ENCODE data around the gene SLCO2A1.

The SLCO2A1 gene

GRCh38 chr3:134060561-134061385 lies 31.0 kb upstream of the SLCO2A1 start:
- no peak for DNase-seq (ENCODE audit: low spot score)

GRCh38 chr3:134059671-134060560 lies 30.2 kb upstream of the SLCO2A1 start:
- no peak for DNase-seq (ENCODE audit: low spot score)

- no peak for DNase-seq (ENCODE audit: low spot score)
These were observed 29.4 kb upstream of the SLCO2A1 start for GRCh38 chr3:134059035-134059601.

GRCh38 chr3:134057654-134058110 lies 28.0 kb upstream of the SLCO2A1 start:
- DNase-seq (ENCODE audit: low spot score): no peak

GRCh38 chr3:134057006-134057653 lies 27.4 kb upstream of the SLCO2A1 start:
- DNase-seq (ENCODE audit: low spot score): no peak

- no peak for DNase-seq (ENCODE audit: low spot score)
These were observed 26.8 kb upstream of the SLCO2A1 start for GRCh38 chr3:134056464-134056891.

GRCh38 chr3:134055661-134056060 lies 25.9 kb upstream of the SLCO2A1 start:
- no peak for DNase-seq (ENCODE audit: low spot score)

GRCh38 chr3:134054881-134055280 lies 25.2 kb upstream of the SLCO2A1 start:
- DNase-seq (ENCODE audit: low spot score): no peak

GRCh38 chr3:134054231-134054630 lies 24.5 kb upstream of the SLCO2A1 start:
- no peak for DNase-seq (ENCODE audit: low spot score)

GRCh38 chr3:134052370-134052769 lies 22.6 kb upstream of the SLCO2A1 start:
- no peak for DNase-seq (ENCODE audit: low spot score)

- DNase-seq (ENCODE audit: low spot score): no peak
These were observed 20.0 kb upstream of the SLCO2A1 start for GRCh38 chr3:134049676-134050075.

GRCh38 chr3:134048278-134048996 lies 18.7 kb upstream of the SLCO2A1 start:
- no peak for DNase-seq (ENCODE audit: low spot score)

GRCh38 chr3:134044459-134044858 lies 14.7 kb upstream of the SLCO2A1 start:
- DNase-seq (ENCODE audit: low spot score): no peak

- DNase-seq (ENCODE audit: low spot score): no peak
These were observed 10.3 kb upstream of the SLCO2A1 start for GRCh38 chr3:134040066-134040465.

- DNase-seq (ENCODE audit: low spot score): no peak
These were observed 9.6 kb upstream of the SLCO2A1 start for GRCh38 chr3:134039161-134039862.

- no peak for DNase-seq (ENCODE audit: low spot score)
These were observed 9.0 kb upstream of the SLCO2A1 start for GRCh38 chr3:134038716-134039115.

- no peak for DNase-seq (ENCODE audit: low spot score)
These were observed 8.4 kb upstream of the SLCO2A1 start for GRCh38 chr3:134038071-134038491.

GRCh38 chr3:134037168-134037567 lies 7.4 kb upstream of the SLCO2A1 start:
- DNase-seq (ENCODE audit: low spot score): no peak

- no peak for DNase-seq (ENCODE audit: low spot score)
These were observed 6.6 kb upstream of the SLCO2A1 start for GRCh38 chr3:134036291-134036690.

GRCh38 chr3:134035836-134036235 lies 6.1 kb upstream of the SLCO2A1 start:
- DNase-seq (ENCODE audit: low spot score): no peak

Measured in putamen (tissue), 1 donor.